Measurements from ENCODE around the gene IGFBP3.

Gene IGFBP3

DNA sequence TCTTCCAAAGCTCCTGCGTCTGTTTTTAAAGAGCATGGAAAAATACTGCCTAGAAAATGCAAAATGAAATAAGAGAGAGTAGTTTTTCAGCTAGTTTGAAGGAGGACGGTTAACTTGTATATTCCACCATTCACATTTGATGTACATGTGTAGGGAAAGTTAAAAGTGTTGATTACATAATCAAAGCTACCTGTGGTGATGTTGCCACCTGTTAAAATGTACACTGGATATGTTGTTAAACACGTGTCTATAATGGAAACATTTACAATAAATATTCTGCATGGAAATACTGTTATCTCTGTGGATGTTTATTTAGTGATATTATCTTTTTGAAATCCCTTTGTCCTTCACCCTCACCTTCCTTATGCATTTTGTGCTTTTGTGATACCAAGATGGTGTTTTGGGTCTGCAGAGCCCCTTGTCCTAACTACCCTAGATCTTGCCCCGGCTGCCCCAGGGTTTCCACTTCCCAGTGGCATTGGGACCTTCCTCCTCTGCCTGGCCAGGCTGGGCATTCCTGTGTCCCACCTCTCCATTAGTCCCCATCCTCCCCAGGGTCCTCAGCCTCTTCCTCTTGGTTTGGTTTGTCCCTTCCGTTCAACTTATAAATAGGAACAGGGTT is 27.6 kb downstream of the IGFBP3 start:
- Histone ChIP-seq H3K27me3 (ENCODE audit: insufficient read depth, low read length) (no peaks in the 10 kb centered on the region), H3F3A (ENCODE audit: insufficient read depth, low read length) (no peaks in the 10 kb centered on the region), H3K4me1 (ENCODE audit: insufficient read depth, low read length, severe bottlenecking) (no peaks in the 10 kb centered on the region), H3K9me3 (ENCODE audit: low read length) (no peaks in the 10 kb centered on the region), H3K4me3 (ENCODE audit: low read depth, low read length, poor library complexity, severe bottlenecking) (no peak overlapping the region), H3K27ac (ENCODE audit: low read depth, low read length, poor library complexity, severe bottlenecking) (no peak overlapping the region), H3K79me2 (ENCODE audit: insufficient read depth, low read length) (no peaks in the 10 kb centered on the region), H3K9me2 (ENCODE audit: low read depth, low read length) (no peaks in the 10 kb centered on the region), H3K9ac (ENCODE audit: low read length) (no peak overlapping the region), H2AFZ (ENCODE audit: low read length) (no peak overlapping the region), H4K20me1 (ENCODE audit: insufficient read depth, low read length) (no peaks in the 10 kb centered on the region), H3K36me3 (ENCODE audit: insufficient read depth, low read length) (no peaks in the 10 kb centered on the region), H3K4me2 (ENCODE audit: low read length) (no peak overlapping the region)
- TF ChIP-seq EZH2 (IDR thresholded peaks at IDR 0.05; ENCODE audit: borderline replicate concordance, low read length), result no peak

DNA sequence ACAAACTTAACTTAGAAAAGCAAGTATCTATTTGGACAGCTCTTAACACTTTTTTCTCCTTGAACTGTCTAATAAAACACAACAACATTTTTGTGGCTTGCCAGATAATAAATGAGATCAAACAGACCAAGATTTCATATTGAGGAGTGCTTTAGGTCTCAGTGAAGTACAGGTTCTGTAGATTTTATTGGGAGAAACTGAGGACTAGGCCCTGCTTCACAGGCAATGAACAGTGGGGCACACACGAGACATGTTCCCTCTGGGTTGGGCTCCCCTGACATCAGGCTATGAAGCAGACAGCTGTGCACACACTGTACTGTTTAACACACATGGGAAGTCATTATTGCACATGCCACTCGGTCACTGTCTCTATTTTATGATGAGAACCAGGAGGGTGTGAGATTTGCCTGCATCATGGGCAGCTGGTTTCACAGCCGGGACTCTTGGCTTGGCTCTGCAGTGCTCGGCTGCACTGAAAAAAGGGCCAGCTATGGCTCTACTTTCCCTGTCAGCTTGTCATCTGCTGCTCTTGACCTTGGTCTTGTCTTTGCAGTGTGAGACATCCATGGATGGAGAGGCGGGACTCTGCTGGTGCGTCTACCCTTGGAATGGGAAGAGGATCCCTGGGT is 28.6 kb downstream of the IGFBP3 start:
- H3K4me1 ChIP-seq (ENCODE audit: insufficient read depth, low read length, severe bottlenecking), result no peaks in the 10 kb centered on the region
- no peaks in the 10 kb centered on the region for H3K79me2 ChIP-seq (ENCODE audit: insufficient read depth, low read length)
- H3K4me3 ChIP-seq (ENCODE audit: low read depth, low read length, poor library complexity, severe bottlenecking), result no peak overlapping the region
- no peak overlapping the region for H3K4me2 ChIP-seq (ENCODE audit: low read length)
- no peak overlapping the region for H3K27ac ChIP-seq (ENCODE audit: low read depth, low read length, poor library complexity, severe bottlenecking)
- no peaks in the 10 kb centered on the region for H3K9me3 ChIP-seq (ENCODE audit: low read length)
- no peak overlapping the region for H3K9ac ChIP-seq (ENCODE audit: low read length)
- H3K36me3 ChIP-seq (ENCODE audit: insufficient read depth, low read length), result no peaks in the 10 kb centered on the region
- TF ChIP-seq, protein P1, sequence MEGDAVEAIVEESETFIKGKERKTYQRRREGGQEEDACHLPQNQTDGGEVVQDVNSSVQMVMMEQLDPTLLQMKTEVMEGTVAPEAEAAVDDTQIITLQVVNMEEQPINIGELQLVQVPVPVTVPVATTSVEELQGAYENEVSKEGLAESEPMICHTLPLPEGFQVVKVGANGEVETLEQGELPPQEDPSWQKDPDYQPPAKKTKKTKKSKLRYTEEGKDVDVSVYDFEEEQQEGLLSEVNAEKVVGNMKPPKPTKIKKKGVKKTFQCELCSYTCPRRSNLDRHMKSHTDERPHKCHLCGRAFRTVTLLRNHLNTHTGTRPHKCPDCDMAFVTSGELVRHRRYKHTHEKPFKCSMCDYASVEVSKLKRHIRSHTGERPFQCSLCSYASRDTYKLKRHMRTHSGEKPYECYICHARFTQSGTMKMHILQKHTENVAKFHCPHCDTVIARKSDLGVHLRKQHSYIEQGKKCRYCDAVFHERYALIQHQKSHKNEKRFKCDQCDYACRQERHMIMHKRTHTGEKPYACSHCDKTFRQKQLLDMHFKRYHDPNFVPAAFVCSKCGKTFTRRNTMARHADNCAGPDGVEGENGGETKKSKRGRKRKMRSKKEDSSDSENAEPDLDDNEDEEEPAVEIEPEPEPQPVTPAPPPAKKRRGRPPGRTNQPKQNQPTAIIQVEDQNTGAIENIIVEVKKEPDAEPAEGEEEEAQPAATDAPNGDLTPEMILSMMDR (IDR thresholded peaks at IDR 0.05; ENCODE audit: low read length), result no peak
- TF ChIP-seq EZH2 (IDR thresholded peaks at IDR 0.05; ENCODE audit: borderline replicate concordance, low read length), result no peak
- no peaks in the 10 kb centered on the region for H3K27me3 ChIP-seq (ENCODE audit: insufficient read depth, low read length)
- H3K9me2 ChIP-seq (ENCODE audit: low read depth, low read length), result no peaks in the 10 kb centered on the region
- no peak overlapping the region for H2AFZ ChIP-seq (ENCODE audit: low read length)
- no peaks in the 10 kb centered on the region for H3F3A ChIP-seq (ENCODE audit: insufficient read depth, low read length)
- H4K20me1 ChIP-seq (ENCODE audit: insufficient read depth, low read length), result no peaks in the 10 kb centered on the region

DNA sequence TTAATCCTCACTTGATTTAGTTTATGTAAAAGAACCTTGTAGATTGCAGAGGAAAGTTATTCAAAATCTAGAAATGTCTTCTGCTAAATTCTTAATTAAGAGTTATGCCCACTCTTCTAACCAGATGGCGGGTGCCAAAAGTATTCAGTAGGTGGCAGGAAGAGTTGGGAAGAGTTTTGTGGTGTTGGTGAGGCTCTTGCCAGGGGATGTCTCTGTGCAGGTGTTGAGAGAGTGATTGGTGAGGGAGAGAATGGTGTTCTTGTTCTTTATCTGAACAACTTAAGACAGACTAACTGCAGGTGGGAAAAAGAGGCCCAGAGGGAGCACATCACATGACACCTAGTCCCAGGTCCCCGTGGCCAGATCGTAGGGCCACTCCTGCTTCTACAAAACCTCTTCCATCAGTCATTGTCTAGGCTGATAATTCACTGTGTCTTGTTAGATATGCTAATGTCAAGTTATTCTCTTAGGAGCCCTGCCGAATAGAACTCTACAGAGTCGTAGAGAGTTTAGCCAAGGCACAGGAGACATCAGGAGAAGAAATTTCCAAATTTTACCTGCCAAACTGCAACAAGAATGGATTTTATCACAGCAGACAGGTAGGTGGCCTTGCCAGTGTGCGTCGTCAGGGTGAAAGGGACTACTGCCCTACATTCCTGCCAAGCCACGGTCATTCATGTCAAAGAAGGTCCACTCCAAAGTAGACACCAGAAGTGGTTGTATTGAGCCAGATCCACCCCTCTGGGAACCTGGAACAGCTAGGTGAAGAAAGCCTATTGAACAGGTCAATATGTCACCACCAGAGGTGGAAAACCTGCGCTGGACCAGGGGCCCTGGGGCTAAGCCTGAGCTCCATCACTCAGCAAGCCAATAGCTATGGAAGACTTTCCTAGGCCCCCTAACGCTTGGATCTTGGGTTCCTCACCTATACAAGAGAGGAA is 29.3 kb downstream of the IGFBP3 start:
- Histone ChIP-seq H3K27me3 (ENCODE audit: insufficient read depth, low read length) (no peaks in the 10 kb centered on the region), H3K27ac (ENCODE audit: low read depth, low read length, poor library complexity, severe bottlenecking) (no peak overlapping the region), H3K4me2 (ENCODE audit: low read length) (no peak overlapping the region), H3K36me3 (ENCODE audit: insufficient read depth, low read length) (no peaks in the 10 kb centered on the region), H4K20me1 (ENCODE audit: insufficient read depth, low read length) (no peaks in the 10 kb centered on the region), H3K9me2 (ENCODE audit: low read depth, low read length) (no peaks in the 10 kb centered on the region), H3K9ac (ENCODE audit: low read length) (no peak overlapping the region), H3K79me2 (ENCODE audit: insufficient read depth, low read length) (no peaks in the 10 kb centered on the region), H3K4me1 (ENCODE audit: insufficient read depth, low read length, severe bottlenecking) (no peaks in the 10 kb centered on the region), H2AFZ (ENCODE audit: low read length) (no peak overlapping the region), H3K9me3 (ENCODE audit: low read length) (no peaks in the 10 kb centered on the region), H3F3A (ENCODE audit: insufficient read depth, low read length) (no peaks in the 10 kb centered on the region), H3K4me3 (ENCODE audit: low read depth, low read length, poor library complexity, severe bottlenecking) (no peak overlapping the region)
- no peak for TF ChIP-seq EZH2 (IDR thresholded peaks at IDR 0.05; ENCODE audit: borderline replicate concordance, low read length)
- TF ChIP-seq, protein P1 (IDR thresholded peaks at IDR 0.05; ENCODE audit: low read length), result no peak
